HS-27A (cell line): ENCODE measurements around the gene JMJD1C.
"Not testable (repeated sequence)": the region's sequence is repeated elsewhere in the genome, so short reads cannot be mapped to it uniquely, and the experiment has no call there.

Source experiments
- DNase-seq: peaks from one replicate; pipeline ENCODE4 v3.0.0-alpha.2; 2012; ENCODE audit warnings: low read depth, missing footprints

Gene JMJD1C

DNA sequence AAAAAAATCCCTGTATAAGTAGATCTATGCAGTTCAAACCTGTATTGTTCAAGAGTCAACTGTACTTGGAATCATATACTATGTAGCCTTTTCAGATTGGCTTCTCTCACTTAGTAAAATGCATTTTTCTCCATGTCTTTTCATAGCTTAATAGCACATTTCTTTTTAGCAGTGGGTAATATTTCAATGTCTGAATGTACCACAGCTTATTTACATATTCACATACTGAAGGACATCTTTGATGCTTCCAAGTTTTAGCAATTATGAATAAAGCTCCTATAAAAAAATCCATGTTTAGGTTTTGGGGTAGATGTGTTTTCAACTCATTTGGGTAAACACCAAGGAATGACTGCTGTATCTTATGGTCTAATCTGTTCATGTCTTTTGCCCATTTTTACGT lies 177.6 kb downstream of the JMJD1C start:
- no peak for DNase-seq

DNA sequence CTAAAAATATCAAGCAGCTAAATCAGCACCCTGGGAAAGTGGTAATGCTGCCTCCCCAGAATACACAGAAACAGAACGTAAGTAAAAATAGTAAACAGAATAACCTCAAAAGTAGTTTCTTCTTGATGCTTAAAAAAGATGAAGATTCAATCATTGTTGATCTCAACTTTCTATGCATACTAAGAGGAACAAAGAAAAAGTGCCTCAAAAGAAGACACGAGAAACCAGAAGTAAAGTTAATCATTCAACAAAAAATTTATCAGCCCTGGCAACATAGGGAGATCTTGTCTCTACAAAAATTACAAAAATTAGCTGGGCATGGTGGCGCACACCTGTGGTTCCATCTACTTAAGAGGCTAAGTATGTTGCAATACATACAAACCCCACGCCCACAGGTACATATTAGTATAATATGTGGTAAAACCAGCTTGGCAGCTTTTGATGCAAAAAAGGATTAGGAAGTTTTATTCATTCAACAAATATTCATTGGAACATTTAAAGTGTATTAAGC lies 179.0 kb downstream of the JMJD1C start:
- DNase-seq = no peak

DNA sequence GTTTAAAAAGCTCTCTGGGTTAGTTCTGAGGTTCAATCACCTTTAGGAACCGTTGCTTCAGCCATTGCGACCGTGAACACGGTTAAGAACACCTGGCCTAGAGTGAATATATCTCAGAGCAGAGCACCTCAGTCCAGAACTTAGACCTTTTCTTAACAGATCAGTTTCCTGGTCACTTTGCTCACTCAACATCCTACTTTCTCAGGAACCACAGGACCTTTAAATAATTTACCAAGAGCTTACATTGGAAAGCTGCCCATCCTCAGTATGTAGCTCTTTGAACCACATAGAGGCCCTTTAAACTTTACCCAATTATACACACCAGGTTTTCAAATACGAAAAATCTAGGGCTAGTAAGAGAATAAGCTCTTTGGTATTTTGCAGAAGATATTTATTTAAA lies 179.4 kb downstream of the JMJD1C start:
- no peak for DNase-seq

GRCh38 chr10:63283901-63284300 lies 181.9 kb downstream of the JMJD1C start:
- not testable (repeated sequence) for DNase-seq

GRCh38 chr10:63283093-63283492 lies 182.7 kb downstream of the JMJD1C start:
- no peak for DNase-seq

GRCh38 chr10:63281967-63282366 lies 183.8 kb downstream of the JMJD1C start:
- DNase-seq = no peak

GRCh38 chr10:63280386-63280785 lies 185.4 kb downstream of the JMJD1C start:
- DNase-seq = no peak

DNA sequence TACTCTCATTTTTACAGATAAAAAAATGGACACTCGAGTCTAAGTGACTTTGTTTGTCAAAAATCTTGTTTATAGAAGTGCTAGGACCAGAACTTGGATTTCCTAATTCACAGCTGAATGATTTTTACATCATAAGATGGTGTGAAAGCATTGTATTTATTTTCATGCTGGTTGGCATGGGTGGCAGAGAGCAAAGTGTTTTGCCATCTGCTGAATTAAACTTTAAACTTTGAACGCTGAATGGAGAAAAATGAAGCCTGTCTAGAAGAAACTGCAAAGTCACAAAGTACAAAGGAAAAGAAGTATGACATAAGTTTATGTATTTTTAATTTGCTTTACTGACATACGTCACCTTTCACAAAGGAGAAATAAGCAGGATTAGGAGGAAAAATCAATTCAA lies 190.7 kb downstream of the JMJD1C start:
- DNase-seq = no peak

DNA sequence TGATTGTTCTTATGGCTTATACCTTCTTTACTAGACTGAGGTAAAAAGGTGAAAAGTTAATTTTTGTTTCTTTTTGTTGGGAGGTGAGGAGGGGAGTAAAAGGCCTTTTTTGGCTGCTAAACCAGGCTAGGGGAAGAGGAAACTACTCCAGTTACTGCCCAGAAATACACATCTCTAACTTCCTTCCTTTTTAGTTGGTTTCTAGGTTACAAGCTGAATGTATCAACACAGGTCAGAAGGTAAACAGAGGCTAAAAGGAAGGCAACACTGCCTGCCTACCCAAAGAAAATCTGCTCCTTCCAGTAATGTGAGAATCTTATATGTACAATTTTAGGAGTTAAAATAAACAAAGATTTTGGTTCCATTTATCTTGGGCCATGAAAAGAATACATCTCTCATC lies 192.2 kb downstream of the JMJD1C start:
- no peak for DNase-seq

- DNase-seq = peak; percentile 72
These were observed 196.8 kb downstream of the JMJD1C start for GRCh38 chr10:63268798-63269503.

GRCh38 chr10:63268149-63268797 lies 197.5 kb downstream of the JMJD1C start:
- no peak for DNase-seq

DNA sequence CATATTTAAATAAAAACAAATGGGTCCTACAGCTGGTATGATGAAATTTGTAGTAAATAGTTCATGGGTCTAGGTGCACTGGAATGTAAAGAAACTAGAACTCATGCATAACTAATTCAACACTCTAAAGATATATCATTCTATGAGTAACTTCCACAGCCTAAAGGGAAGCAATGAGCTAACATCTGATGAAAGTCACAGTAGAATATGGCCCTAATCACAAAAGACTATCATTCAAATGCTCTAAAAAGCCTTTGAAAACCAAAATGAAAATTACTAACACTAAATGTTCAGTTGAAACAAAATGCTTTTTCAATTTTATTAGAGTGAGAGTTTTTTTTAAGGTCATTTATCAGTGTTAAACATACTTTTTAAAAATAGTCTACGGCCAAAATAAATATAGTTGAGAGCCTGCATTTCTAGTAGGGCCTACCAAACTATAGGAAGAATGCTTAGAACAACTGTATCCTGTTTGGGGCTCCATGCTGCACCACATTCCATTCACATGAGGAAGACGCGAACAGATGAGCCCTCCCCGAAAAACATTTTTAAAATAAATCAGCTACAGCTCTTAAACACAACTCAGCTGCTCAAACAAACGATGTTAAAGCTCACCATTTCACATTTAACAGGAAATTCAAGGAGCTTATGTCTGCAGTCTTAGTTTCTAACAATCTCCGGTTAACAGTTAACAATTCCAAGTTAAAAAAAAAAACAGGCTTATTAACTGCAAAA lies 198.2 kb downstream of the JMJD1C start:
- no peak for DNase-seq

DNA sequence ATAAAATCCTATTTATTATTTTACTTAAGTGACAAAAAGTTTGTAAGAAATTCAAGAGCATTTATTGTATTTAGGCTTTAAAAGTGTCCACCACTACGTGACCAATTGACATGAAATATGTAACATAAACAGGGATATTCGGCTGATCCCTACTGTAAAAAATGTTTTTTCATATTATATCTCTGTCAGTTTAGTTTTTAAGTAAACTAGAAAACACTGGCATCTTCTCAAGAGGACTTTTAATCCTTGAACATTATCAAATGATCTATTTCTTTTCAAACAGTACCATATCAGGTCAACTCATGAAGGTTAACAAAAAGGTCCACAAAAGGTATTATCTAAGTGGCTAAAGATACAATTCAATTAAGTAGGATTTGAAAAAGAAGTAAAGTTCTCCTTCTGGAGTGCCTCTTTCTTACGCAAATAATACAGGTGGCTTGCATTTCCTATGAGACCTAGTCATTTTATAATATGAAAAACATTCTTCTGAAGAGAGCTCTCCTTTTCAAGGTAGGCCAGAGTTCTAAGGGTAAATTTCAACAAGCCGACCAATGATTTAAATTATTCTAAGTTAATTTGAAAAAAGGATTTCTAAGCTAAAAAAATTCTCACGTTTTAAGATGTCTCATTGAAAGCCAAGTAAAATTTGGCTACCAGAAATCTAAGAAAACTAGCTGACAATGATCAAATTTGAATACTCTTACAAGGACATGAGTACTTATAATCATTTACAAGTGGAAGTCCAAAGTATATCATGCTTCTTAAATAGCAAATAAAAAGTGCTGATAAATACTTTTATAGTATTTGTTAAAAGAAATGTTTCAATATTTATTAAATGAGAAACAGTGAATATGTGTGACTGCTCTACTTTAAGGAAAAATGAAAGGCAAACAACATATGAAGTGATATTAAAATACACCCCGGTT lies 199.1 kb downstream of the JMJD1C start:
- no peak for DNase-seq

DNA sequence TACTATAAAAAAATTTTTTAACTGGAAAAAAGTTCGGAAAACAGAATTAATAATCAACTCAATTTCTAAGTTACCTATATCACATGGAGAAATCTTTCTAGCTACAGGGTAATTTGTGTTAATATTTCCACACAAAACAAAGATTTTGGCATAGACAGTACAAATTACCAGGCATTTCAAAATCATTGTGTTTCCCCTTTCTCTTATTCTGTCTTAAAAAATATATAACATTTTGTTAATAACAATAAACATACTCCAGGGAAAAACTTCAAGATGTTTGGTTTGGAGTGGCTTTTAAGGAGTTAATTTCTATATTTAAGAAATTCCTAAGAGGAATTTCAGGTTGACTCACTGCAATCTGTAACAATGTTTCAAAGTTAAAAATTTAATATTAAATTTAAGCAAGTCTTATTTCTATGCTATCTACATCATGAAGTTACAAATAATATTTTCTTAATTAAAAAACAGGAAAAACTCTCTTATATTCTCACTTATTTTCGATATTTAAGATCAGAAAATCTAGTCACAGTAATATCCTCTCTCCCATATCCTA lies 200.0 kb downstream of the JMJD1C start:
- DNase-seq = no peak

- DNase-seq = no peak
These were observed 200.6 kb downstream of the JMJD1C start for GRCh38 chr10:63265222-63265617.

- DNase-seq = no peak
These were observed 201.1 kb downstream of the JMJD1C start for GRCh38 chr10:63264617-63265221.

DNA sequence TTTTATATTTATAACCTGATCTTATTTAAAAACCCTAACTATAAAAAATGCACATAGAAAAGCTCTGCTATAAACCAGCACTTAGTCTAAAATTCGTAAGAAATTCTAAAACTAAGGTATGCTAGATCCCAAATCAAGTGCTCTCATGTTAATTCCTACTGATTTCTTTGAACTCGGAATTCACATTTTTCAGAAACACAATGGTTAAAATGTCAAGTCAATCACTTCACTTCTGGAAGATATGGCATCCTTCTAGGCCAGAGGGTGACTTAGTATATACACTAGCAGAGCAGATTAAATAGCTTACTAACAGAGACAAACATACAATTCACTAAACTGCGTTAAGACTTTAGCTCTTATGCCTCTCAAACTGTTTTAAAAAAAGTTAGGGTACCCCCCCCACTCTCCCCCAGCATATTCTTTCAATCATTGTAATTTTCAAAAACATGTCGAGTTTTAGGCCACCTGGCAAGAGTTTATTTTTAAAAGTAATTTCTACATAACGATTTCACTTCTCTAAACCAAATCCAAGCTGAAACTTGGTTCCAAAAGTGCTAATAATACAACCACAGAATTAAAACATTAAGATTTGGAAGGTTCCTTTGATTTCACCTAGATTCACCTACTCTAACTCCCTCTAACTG lies 203.2 kb downstream of the JMJD1C start:
- no peak for DNase-seq

DNA sequence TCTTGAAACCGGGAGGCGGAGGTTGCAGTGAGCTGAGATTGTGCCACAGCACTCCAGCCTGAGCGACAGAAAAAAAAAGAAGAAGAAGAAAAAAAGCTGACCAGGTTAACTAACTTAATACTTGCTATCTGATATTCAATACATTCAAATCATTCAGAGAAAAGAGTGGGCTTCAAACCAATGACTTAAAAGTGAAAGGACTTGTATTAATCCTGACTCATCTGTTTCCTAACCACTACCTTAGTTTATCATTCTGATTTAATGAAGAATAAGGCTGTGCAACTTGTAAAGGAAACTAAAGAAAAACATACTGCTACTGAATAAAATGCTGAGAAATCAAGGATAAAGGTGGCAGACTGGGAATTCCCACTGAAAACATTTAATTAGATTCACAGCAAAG lies 204.3 kb downstream of the JMJD1C start:
- DNase-seq = no peak

- no peak for DNase-seq
These were observed 204.9 kb downstream of the JMJD1C start for GRCh38 chr10:63260860-63261251.

DNA sequence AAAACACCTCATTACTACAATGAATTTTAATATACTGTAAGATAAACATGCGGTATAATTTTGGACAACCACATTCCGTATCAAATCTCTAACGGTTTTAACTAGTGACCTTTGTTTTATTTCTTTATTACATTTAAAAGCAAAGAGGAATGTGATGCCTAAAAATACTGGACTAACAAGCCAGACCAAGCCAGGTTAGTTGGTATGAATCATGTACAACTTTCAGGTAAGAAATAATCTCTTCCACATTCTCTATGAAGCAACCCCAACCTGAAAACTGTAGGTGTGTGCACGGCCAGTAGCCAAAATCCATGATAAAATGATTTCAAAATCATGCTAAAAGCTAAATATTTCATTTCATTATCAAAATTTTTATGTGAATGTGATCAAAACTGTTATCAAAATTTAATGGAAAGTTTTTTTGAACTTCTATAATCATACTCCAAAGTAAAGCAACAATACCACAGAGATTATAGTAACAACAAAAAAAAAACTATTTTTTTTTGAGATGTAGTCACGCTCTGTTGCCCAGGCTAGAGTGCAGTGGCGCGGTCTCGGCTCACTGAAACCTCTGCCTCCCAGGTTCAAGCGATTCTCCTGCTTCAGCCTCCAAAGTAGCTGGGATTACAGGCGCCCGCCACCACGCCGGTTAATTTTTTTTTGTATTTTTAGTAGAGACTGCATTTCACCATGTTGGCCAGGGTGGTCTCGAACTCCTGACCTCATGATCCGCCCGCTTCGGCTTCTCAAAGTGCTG lies 205.5 kb downstream of the JMJD1C start:
- DNase-seq = no peak
